OCI-LY7 (cell line): Measurements from ENCODE around the gene LHX3. TPM values are rescaled to one million over a fixed set of nuclear protein-coding genes. Genes with fewer than 3 reads are reported as not detected.

Source experiments
- BruUV-seq: library from RNA; stranded (reverse); fragments of 400-500 nt; replicated peaks from 2 replicates; lab custom pipeline; 2021; lab: Mats Ljungman, UMichigan
- CTCF ChIA-PET: fragments of 300-600 bp; sonication (Branson Sonifier 250); formaldehyde crosslinking; loops from one replicate; lab custom pipeline; 2022; ENCODE audit warnings: antibody characterized with exemption; ENCODE audit not compliant: unreplicated experiment; lab: Charles Lee
- POLR2A ChIA-PET: fragments of 300-600 bp; sonication (Branson Sonifier 250); formaldehyde crosslinking; loops from one replicate; lab custom pipeline; 2022; ENCODE audit warnings: antibody characterized with exemption; lab: Charles Lee
- DNase-seq: peaks from one replicate; pipeline ENCODE4 v3.0.0-alpha.2; 2015; ENCODE audit warnings: low spot score
- H2AFZ ChIP-seq: fragments of 200-600 bp; sonication (generic), shearing (Covaris generic); 2 replicates; pipeline ENCODE4 v1.6.1; 2014; ENCODE audit warnings: mild to moderate bottlenecking, antibody characterized with exemption, low read length, moderate library complexity
- H3K27ac ChIP-seq: fragments of 200-600 bp; sonication (generic); 2 replicates; pipeline ENCODE4 v1.5.1; 2014; ENCODE audit warnings: mixed run types, low read depth, mild to moderate bottlenecking, moderate library complexity, low read length, inconsistent platforms; ENCODE audit not compliant: poor library complexity, severe bottlenecking
- H3K36me3 ChIP-seq: fragments of 200-600 bp; sonication (generic); 2 replicates; pipeline ENCODE4 v1.6.1; 2014; ENCODE audit warnings: mild to moderate bottlenecking, antibody characterized with exemption, low read length, moderate library complexity, mixed read lengths; ENCODE audit not compliant: insufficient read depth
- H3K4me1 ChIP-seq: fragments of 200-600 bp; sonication (generic); 2 replicates; pipeline ENCODE4 v1.5.1; 2014; ENCODE audit warnings: mild to moderate bottlenecking, low read length; ENCODE audit not compliant: insufficient read depth, poor library complexity, severe bottlenecking
- H3K4me2 ChIP-seq: fragments of 200-600 bp; sonication (generic); 2 replicates; pipeline ENCODE4 v1.6.1; 2014; ENCODE audit warnings: mild to moderate bottlenecking, low read length
- H3K4me3 ChIP-seq: fragments of 200-600 bp; sonication (generic); 2 replicates; pipeline ENCODE4 v1.5.1; 2014; ENCODE audit warnings: mild to moderate bottlenecking, low read depth, low read length; ENCODE audit not compliant: poor library complexity, severe bottlenecking
- H3K79me2 ChIP-seq: fragments of 200-600 bp; sonication (generic); 2 replicates; pipeline ENCODE4 v1.6.1; 2016; ENCODE audit warnings: low read depth, mild to moderate bottlenecking, low read length, moderate library complexity, mixed read lengths; ENCODE audit not compliant: insufficient read depth
- H3K9me2 ChIP-seq: fragments of 200-600 bp; sonication (generic); 2 replicates; pipeline ENCODE4 v1.6.1; 2016; ENCODE audit warnings: mild to moderate bottlenecking, low read length, mixed read lengths; ENCODE audit not compliant: insufficient read depth
- H3K9me3 ChIP-seq: fragments of 200-600 bp; sonication (generic); 2 replicates; pipeline ENCODE4 v1.6.1; 2014; ENCODE audit warnings: mild to moderate bottlenecking, mixed run types, low read length, mixed read lengths
- H4K20me1 ChIP-seq: fragments of 200-600 bp; sonication (generic); 2 replicates; pipeline ENCODE4 v1.6.1; 2014; ENCODE audit warnings: mild to moderate bottlenecking, antibody characterized with exemption, low read length, moderate library complexity, mixed read lengths; ENCODE audit not compliant: insufficient read depth
- CTCF ChIP-seq: fragments of 200-600 bp; sonication (generic); conservative IDR thresholded peaks from 2 replicates; pipeline ENCODE4 v1.5.1; 2014; ENCODE audit warnings: mild to moderate bottlenecking, antibody characterized with exemption, low read length, moderate library complexity, mixed read lengths
- EZH2phosphoT487 ChIP-seq: fragments of 200-600 bp; sonication (generic); IDR thresholded peaks from 2 replicates; pipeline ENCODE4 v1.6.1; 2018; ENCODE audit warnings: low read depth, borderline replicate concordance, mild to moderate bottlenecking, mixed run types, antibody characterized with exemption, low read length, moderate library complexity, mixed read lengths
- intact Hi-C: fragments of 100-400 bp; cut with micrococcal nuclease; formaldehyde crosslinking; loops from one replicate; pipeline ENCODE4 v1.10.0; 2022; ENCODE audit not compliant: unreplicated experiment
- total RNA-seq, 2 experiments: library from RNA; depleted of rRNA in 1 of 2; stranded (reverse); fragments of >200 nt in 1 of 2; shearing (Covaris generic) in 1 of 2; gene quantifications; 2 replicates each; pipeline ENCODE4 v1.2.3, GENCODE V29; 2014 to 2022

Gene LHX3
- total RNA-seq, 2 experiments from 2014 or later = 0.15 TPM; not detected in 1

DNA sequence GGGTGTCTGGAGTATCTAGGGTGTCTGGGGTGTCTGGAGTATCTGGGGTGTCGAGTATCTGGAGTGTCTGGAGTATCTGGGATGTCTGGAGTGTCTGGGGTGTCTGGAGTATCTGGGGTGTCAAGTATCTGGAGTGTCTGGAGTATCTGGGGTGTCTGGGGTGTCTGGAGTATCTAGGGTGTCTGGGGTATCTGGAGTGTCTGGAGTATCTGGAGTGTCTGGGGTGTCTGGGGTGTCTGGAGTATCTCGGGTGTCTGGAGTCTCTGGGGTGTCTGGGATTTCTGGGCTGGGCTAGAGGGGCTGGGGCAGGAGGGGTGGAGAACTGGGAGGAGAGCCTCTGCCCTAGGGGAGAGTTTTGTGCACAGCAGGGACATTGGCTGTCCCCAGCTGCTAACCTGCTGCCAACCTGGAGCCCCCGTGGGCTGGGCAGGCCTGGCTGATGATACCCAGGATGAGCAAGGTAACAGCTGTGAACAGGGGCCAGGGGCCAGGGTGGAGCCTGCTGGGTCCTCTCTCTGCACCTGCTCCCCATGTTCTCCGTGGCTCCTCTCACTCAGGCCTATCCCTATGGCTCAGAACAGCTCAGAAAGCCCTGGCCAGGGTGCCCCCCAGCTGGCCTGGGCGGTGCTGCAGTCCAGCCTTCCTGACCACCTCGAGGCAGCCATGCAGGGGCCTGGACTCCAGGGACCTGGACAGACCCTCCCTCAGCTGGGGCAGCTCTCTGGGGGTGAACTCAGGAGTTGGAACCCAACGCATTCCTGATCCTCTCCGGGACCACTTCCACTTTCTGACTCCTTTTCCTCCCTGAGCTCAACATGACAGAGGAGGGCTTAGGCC, 29.9 kb downstream of the LHX3 start:
- Histone ChIP-seq H3K4me1 (no peaks in the 10 kb centered on the region), H3K4me2 (no peak overlapping the region), H2AFZ (no peak overlapping the region), H3K4me3 (no peak overlapping the region), H3K79me2 (no peaks in the 10 kb centered on the region), H4K20me1 (no peaks in the 10 kb centered on the region), H3K9me2 (no peaks in the 10 kb centered on the region), H3K9me3 (no peaks in the 10 kb centered on the region), H3K27ac (no peak overlapping the region), H3K36me3 (no peaks in the 10 kb centered on the region)
- intact Hi-C loops = no loop called here
- TF ChIP-seq CTCF (no peak), EZH2phosphoT487 (no peak)
- ChIA-PET CTCF (no interaction called here), POLR2A (interaction anchor here (0.6 kb wide), 1 partner anchor 85 kb away, joined by 3 read pairs; no protein-coding TSS in a partner anchor)
- no TSS peak for BruUV-seq
- no peak for DNase-seq

DNA sequence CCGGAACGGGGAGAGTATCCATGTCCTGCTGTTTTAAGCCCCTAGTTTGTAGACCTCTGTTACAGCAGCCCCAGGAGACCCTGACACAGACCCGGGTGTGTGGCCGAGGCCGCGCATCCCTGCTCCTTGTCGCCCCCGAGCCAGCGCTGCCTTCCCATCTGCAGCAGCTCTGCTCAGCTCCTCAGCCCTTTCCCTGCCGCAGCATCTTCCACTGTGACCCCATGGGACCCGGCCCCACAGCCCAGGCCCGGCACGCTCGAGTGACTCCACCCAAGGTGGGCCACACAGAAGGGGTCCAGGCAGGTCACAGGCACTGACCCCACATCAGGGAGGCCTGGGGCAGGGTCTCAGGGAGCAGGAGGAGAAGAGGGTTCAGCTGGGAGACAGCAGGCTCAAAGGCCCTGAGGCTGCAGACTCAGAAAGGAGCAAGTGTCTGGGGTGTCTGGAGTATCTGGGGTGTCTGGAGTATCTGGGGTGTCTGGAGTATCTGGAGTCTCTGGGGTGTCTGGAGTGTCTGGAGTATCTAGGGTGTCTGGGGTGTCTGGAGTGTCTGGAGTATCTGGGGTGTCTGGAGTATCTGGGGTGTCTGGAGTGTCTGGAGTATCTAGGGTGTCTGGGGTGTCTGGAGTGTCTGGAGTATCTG, 31.2 kb downstream of the LHX3 start:
- BruUV-seq = no TSS peak
- Histone ChIP-seq H3K9me3 (no peaks in the 10 kb centered on the region), H3K79me2 (no peaks in the 10 kb centered on the region), H3K27ac (no peak overlapping the region), H3K36me3 (no peaks in the 10 kb centered on the region), H3K4me1 (no peaks in the 10 kb centered on the region), H3K9me2 (no peaks in the 10 kb centered on the region), H3K4me2 (no peak overlapping the region), H4K20me1 (no peaks in the 10 kb centered on the region), H2AFZ (no peak overlapping the region), H3K4me3 (no peak overlapping the region)
- intact Hi-C loops = no loop called here
- no peak for DNase-seq
- TF ChIP-seq CTCF = no peak
- no peak for TF ChIP-seq EZH2phosphoT487
- ChIA-PET POLR2A (no interaction called here), CTCF (no interaction called here)
